HG03565 (cell line): ENCODE data around the gene MMP20.
A peak's percentile ranks its signal among the peaks of the same experiment; 100 is the strongest.

Experiments used
- ATAC-seq: cut with Tn5 transposase; IDR thresholded peaks from one replicate; pipeline ENCODE4 v1.9.1; 2021; ENCODE audit warnings: mild to moderate bottlenecking, moderate library complexity; ENCODE audit not compliant: unreplicated experiment

MMP20 gene

GRCh38 chr11:102560555-102561011, 64.5 kb downstream of the MMP20 start:
- peak; percentile 81 for ATAC-seq

DNA sequence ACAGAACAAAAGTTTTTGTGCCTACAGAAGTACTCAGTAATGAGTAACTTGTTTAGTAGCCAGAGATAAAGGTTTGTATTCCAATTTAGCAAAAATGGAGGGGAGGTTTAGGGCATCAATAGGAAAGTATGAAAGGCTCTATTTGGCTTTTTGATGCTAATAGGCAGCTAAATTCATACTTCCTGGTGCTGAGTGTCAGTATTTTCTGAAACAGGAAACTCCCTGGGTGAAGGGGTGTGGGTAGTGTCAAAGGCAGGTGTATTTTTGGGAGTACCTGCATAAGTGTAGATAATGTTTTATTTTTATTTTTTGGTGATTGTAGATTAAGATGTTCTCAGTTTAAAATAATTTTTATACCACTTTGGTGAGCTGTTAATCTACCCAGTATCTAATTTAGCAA, 65.3 kb downstream of the MMP20 start:
- ATAC-seq, result peak; percentile 27

DNA sequence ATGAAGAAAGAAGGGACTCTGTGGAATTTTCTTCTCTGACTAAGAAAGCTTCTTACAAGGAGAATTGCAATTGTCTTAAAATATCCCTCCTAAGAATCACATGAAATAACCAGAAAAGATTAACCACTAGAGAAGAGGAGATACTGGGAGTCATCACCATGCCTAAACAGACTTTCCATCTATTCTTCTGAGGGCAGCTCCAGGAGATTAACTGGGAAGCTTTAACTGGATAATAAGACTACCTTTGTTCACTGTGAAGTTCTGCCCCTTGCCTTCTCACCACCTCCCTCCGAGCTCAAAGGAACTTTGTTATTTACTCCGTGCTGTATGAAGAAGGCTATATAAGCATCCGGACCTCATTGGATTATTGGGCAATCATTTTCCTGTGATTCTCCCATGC, 70.0 kb downstream of the MMP20 start:
- ATAC-seq, result no peak

DNA sequence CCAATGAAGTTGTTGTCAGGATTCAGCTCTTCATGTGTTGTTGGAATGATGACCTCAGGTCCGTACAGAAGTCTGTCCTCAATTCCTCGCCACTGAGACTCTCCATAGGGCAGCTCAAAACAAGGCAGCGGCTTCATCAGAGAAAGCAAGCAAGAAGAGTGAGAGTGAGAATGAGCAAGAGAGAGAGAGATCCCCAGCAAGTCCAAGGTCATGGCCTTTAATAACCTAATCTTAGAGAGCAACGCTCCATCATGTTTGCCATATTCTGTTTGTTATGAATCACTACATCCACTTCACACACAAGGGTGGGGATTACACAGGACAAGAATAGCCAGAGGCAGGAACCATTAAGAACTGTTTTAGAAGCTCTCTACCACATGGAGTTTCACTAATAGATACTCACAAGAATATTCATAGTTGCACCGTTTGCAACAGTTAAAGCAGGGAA, 71.3 kb downstream of the MMP20 start:
- peak; percentile 83 for ATAC-seq

GRCh38 chr11:102552447-102553194, 72.5 kb downstream of the MMP20 start:
- ATAC-seq, result no peak

DNA sequence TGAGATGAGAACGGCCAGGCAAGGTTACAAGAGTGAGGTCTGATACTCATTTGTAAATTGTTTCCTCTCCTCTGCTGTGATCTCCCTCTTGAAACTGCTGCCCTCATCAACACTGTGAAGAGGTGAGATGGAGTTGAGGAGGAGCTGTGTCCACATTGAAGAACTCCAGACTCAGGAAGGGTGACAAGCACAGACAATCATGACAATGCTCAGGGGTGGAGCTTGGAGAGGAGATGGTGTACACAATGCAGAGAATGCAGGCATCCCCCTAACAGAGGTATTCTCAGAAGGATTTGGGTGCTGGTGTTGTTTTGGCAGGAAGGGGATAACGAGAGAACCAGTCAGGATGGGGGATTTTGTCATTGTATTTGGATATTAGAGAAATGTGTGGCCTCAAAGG, 73.1 kb downstream of the MMP20 start:
- no peak for ATAC-seq

DNA sequence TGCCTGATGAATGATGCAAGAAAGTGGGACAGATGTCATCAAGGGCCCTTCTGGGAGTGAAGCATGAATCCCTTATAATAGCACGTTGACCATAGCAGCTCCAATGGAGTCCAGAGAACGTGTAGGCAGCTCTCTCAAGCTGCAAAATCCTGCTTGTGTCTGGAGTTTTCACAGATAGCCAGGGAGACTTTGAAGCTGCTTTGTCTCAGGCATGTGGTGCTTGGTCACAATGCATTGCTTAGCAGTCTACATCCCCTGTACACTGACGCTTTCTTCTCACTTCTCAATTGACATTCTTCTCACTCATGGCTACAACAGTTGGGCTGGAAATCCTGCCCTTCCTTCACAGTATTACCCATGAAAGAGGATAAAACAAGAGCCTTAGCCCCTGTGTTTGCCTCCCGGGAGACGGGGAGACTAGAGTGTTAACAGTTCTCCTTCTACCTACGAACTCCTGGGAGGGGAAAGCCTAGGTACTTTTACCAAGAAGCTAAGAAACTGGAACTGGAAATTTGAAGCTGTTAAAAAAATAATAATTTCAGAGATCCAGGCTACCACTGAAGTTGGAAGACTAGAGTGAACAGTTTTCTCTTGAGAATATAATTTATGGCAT, 73.9 kb downstream of the MMP20 start:
- ATAC-seq, result no peak

- peak; percentile 74 for ATAC-seq
These were observed 78.1 kb downstream of the MMP20 start for GRCh38 chr11:102546923-102547471.

GRCh38 chr11:102546427-102546826, 78.7 kb downstream of the MMP20 start:
- ATAC-seq, result peak; percentile 46

GRCh38 chr11:102545701-102546100, 79.4 kb downstream of the MMP20 start:
- no peak for ATAC-seq

GRCh38 chr11:102544594-102544993, 80.5 kb downstream of the MMP20 start:
- ATAC-seq, result no peak

DNA sequence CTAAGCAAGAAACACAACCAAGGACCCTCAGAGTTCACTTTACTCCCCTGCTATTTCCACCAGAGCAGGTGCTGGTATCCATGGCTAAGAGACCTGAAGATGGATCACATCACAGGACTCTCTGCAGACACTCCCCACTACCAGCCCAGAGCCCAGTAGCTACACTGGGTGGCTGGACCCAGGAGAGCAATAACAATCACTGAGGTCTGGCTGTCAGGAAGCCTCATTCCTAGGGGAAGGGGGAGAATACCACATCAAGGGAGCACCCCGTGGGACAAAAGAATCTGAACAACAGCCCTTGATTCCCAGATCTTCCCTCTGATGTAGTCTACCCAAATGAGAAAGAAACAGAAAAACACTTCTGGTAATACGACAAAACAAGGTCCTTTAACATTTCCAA, 85.6 kb downstream of the MMP20 start:
- ATAC-seq, result no peak

- no peak for ATAC-seq
These were observed 86.2 kb downstream of the MMP20 start for GRCh38 chr11:102538932-102539331.

- no peak for ATAC-seq
These were observed 90.8 kb downstream of the MMP20 start for GRCh38 chr11:102534261-102534872.

GRCh38 chr11:102530558-102530957, 94.6 kb downstream of the MMP20 start, which contains the start of gene MMP7:
Gene MMP7, minus strand, starts transcription at chr11:102530747. Its CDS starts 47 bp downstream, at chr11:102530700.
- ATAC-seq, result peak; percentile 53

- ATAC-seq, result no peak
These were observed 96.5 kb downstream of the MMP20 start for GRCh38 chr11:102528618-102529017.

DNA sequence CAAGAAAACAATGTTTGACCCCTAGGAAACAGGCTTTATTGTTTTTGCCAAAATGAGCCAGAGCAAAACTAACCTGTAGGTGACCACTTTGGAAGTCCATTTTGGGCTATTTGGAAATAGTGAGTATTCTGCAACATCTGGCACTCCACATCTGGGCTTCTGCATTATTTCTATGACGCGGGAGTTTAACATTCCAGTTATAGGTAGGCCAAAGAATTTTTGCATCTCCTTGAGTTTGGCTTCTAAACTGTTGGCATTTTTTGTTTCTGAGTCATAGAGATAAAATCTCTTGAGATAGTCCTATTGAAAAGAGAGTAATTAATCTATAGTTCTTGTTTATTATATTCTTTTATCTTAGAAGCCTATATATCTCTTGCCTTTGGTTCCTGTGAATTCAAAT, 97.4 kb downstream of the MMP20 start:
- ATAC-seq, result no peak

- ATAC-seq, result no peak
These were observed 98.1 kb downstream of the MMP20 start for GRCh38 chr11:102527041-102527440.
